SK-N-SH (cell line): Measurements from ENCODE around the gene MCCC2. TPM values are rescaled to one million over a fixed set of nuclear protein-coding genes. Genes with fewer than 3 reads are reported as not detected.

ENCODE experiments used
- CTCF ChIA-PET: fragments of 300-600, 350-600 bp; formaldehyde crosslinking; extraction: SDS; loops from one replicate; lab custom pipeline; 2021; lab: Yijun Ruan, JAX
- POLR2A ChIA-PET: fragments of 350-600 bp; sonication (Branson Sonifier 250); formaldehyde crosslinking; extraction: SDS; loops from one replicate; lab custom pipeline; 2020; ENCODE audit warnings: antibody characterized with exemption, inconsistent platforms; lab: Yijun Ruan, JAX
- DNase-seq: peaks from one replicate; pipeline ENCODE4 v3.0.0; 2012
- H2AFZ ChIP-seq: fragments of 200-600 bp; sonication (generic); 2 replicates; pipeline ENCODE4 v1.8.1; 2016; ENCODE audit warnings: antibody characterized with exemption, mild to moderate bottlenecking, low read depth
- H3F3A ChIP-seq: fragments of 200-600 bp; sonication (generic); replicated peaks from 2 replicates; pipeline ENCODE3; 2016; ENCODE audit warnings: antibody characterized with exemption, mild to moderate bottlenecking; ENCODE audit not compliant: insufficient read depth
- H3K27ac ChIP-seq, 2 experiments: fragments of 200-500 bp in 1 of 2; fragments of 200-600 bp in 1 of 2; sonication (Bioruptor generic) in 1 of 2; sonication (generic), shearing (Covaris generic) in 1 of 2; 2 replicates each; pipeline versions ENCODE4 v1.5.1 to v1.6.1; 2014 to 2016; ENCODE audit warnings: low read depth in 2 of 2, inconsistent platforms in 1 of 2, low read length in 1 of 2, mild to moderate bottlenecking in 1 of 2, mixed read lengths in 1 of 2
- H3K27me3 ChIP-seq: fragments of 200-600 bp; sonication (generic), shearing (Covaris generic); 2 replicates; pipeline ENCODE4 v1.6.1; 2016; ENCODE audit warnings: mixed run types; ENCODE audit not compliant: insufficient read depth
- H3K36me3 ChIP-seq, 2 experiments: fragments of 200-500 bp in 1 of 2; fragments of 200-600 bp in 1 of 2; sonication (Bioruptor generic) in 1 of 2; sonication (generic) in 1 of 2; replicated peaks in 1 of 2; 2 replicates each; pipeline versions ENCODE3 to v1.5.1; 2014 to 2016; ENCODE audit warnings: low read length in 1 of 2, mild to moderate bottlenecking in 1 of 2; ENCODE audit not compliant: insufficient read depth in 2 of 2, control insufficient read depth in 1 of 2
- H3K4me1 ChIP-seq, 2 experiments: fragments of 200-500 bp in 1 of 2; fragments of 200-600 bp in 1 of 2; sonication (Bioruptor generic) in 1 of 2; sonication (generic), shearing (Covaris generic) in 1 of 2; 2 replicates each; pipeline versions ENCODE4 v1.5.1 to v1.6.1; 2014 to 2016; ENCODE audit warnings: low read depth in 1 of 2, low read length in 1 of 2, mixed run types in 1 of 2; ENCODE audit not compliant: insufficient read depth in 2 of 2, control insufficient read depth in 1 of 2
- H3K4me2 ChIP-seq: fragments of 200-600 bp; sonication (generic), shearing (Covaris generic); 2 replicates; pipeline ENCODE4 v1.6.1; 2017; ENCODE audit warnings: mixed run types
- H3K4me3 ChIP-seq, 2 experiments: fragments of 200-500 bp in 1 of 2; fragments of 200-600 bp in 1 of 2; sonication (Bioruptor generic) in 1 of 2; sonication (generic), shearing (Covaris generic) in 1 of 2; 2 replicates each; pipeline versions ENCODE4 v1.5.1 to v1.8.1; 2014 to 2016; ENCODE audit warnings: low read depth in 2 of 2, inconsistent platforms in 1 of 2, low read length in 1 of 2, mild to moderate bottlenecking in 1 of 2, mixed read lengths in 1 of 2, moderate library complexity in 1 of 2
- H3K79me2 ChIP-seq: fragments of 200-600 bp; sonication (generic); 2 replicates; pipeline ENCODE4 v1.8.1; 2017; ENCODE audit warnings: mild to moderate bottlenecking; ENCODE audit not compliant: insufficient read depth
- H3K9ac ChIP-seq: fragments of 200-600 bp; sonication (generic); 2 replicates; pipeline ENCODE4 v1.6.1; 2017; ENCODE audit warnings: mixed run types
- H3K9me2 ChIP-seq: fragments of 200-600 bp; sonication (generic); 2 replicates; pipeline ENCODE4 v1.6.1; 2017; ENCODE audit warnings: mixed run types
- H3K9me3 ChIP-seq: fragments of 200-600 bp; sonication (generic); 2 replicates; pipeline ENCODE4 v1.6.1; 2017; ENCODE audit warnings: mixed run types, mild to moderate bottlenecking, moderate library complexity
- H4K20me1 ChIP-seq: fragments of 200-600 bp; sonication (generic); 2 replicates; pipeline ENCODE4 v1.6.1; 2017; ENCODE audit warnings: mild to moderate bottlenecking, mixed run types; ENCODE audit not compliant: insufficient read depth
- CHD2 ChIP-seq: fragments of 150-350 bp; IDR thresholded peaks from 2 replicates; pipeline ENCODE4 v1.6.1; 2018; ENCODE audit warnings: low read length; ENCODE audit not compliant: partially characterized antibody
- ELF1 ChIP-seq: IDR thresholded peaks from 2 replicates; pipeline ENCODE4 v1.4.0; 2012
- EP300 ChIP-seq, 2 experiments: IDR thresholded peaks; 2 replicates each; pipeline versions ENCODE4 v1.4.0 to v1.6.1; 2012; ENCODE audit warnings: borderline replicate concordance in 1 of 2, low read depth in 1 of 2, low read length in 1 of 2
- EZH2phosphoT487 ChIP-seq: fragments of 200-600 bp; sonication (generic); IDR thresholded peaks from 2 replicates; pipeline ENCODE4 v1.6.1; 2017; ENCODE audit warnings: low read depth, mixed run types, mild to moderate bottlenecking, antibody characterized with exemption, moderate library complexity, borderline replicate concordance
- FOSL2 ChIP-seq: IDR thresholded peaks from 2 replicates; pipeline ENCODE4 v1.4.0; 2012; ENCODE audit warnings: low read depth, mild to moderate bottlenecking, moderate library complexity, borderline replicate concordance
- FOXM1 ChIP-seq: IDR thresholded peaks from 2 replicates; pipeline ENCODE4 v1.4.0; 2012; ENCODE audit warnings: low read depth, mild to moderate bottlenecking
- GABPA ChIP-seq: IDR thresholded peaks from 2 replicates; pipeline ENCODE4 v1.4.0; 2012; ENCODE audit warnings: low read depth, mild to moderate bottlenecking
- MEF2A ChIP-seq: IDR thresholded peaks from 2 replicates; pipeline ENCODE4 v1.4.0; 2012; ENCODE audit warnings: low read depth, borderline replicate concordance
- NFIC ChIP-seq: IDR thresholded peaks from 2 replicates; pipeline ENCODE4 v1.4.0; 2012; ENCODE audit warnings: borderline replicate concordance
- POLR2AphosphoS5 ChIP-seq: IDR thresholded peaks from 2 replicates; pipeline ENCODE4 v1.6.1; 2012; ENCODE audit warnings: low read depth, low read length
- RXRA ChIP-seq: IDR thresholded peaks from 2 replicates; pipeline ENCODE4 v1.4.0; 2012; ENCODE audit warnings: low read depth, mild to moderate bottlenecking, borderline replicate concordance
- SIN3A ChIP-seq: IDR thresholded peaks from 2 replicates; pipeline ENCODE4 v1.6.1; 2012; ENCODE audit warnings: low read depth, mild to moderate bottlenecking, low read length, moderate library complexity, borderline replicate concordance
- SMC3 ChIP-seq: IDR thresholded peaks from 2 replicates; pipeline ENCODE4 v1.6.1; 2012; ENCODE audit warnings: low read depth, low read length, improper control_type of control experiment
- USF1 ChIP-seq: IDR thresholded peaks from 2 replicates; pipeline ENCODE4 v1.4.0; 2012; ENCODE audit warnings: low read depth, borderline replicate concordance
- USF2 ChIP-seq: fragments of 150-350 bp; IDR thresholded peaks from 2 replicates; pipeline ENCODE4 v1.6.1; 2017; ENCODE audit warnings: antibody characterized with exemption, low read length, low read depth, borderline replicate concordance
- YY1 ChIP-seq: IDR thresholded peaks from 2 replicates; pipeline ENCODE4 v1.4.0; 2012; ENCODE audit warnings: low read depth, mild to moderate bottlenecking
- WGBS: methylation state at CpG from one replicate; pipeline ENCODE4 v1.1.6; 2017; ENCODE audit warnings: low lambda C conversion rate; 5-methylcytosine and 5-hydroxymethylcytosine counted together
- polyA plus RNA-seq, 3 experiments: library from polyadenylated mRNA; depleted of rRNA; stranded (reverse); fragments of >200 nt; gene quantifications; 2 replicates each; pipeline ENCODE4 v1.2.3, GENCODE V29; 2012
- TF ChIP-seq, protein P1 (sequence below): IDR thresholded peaks from 2 replicates; pipeline ENCODE4 v1.4.0; 2012; ENCODE audit warnings: low read depth, borderline replicate concordance

MCCC2 gene
- polyA plus RNA-seq, 1 of the 3 experiments (the other 2 are of a cell fraction) = 33.6 TPM

- TF ChIP-seq CHD2 = no peak
- TF ChIP-seq, protein P1, sequence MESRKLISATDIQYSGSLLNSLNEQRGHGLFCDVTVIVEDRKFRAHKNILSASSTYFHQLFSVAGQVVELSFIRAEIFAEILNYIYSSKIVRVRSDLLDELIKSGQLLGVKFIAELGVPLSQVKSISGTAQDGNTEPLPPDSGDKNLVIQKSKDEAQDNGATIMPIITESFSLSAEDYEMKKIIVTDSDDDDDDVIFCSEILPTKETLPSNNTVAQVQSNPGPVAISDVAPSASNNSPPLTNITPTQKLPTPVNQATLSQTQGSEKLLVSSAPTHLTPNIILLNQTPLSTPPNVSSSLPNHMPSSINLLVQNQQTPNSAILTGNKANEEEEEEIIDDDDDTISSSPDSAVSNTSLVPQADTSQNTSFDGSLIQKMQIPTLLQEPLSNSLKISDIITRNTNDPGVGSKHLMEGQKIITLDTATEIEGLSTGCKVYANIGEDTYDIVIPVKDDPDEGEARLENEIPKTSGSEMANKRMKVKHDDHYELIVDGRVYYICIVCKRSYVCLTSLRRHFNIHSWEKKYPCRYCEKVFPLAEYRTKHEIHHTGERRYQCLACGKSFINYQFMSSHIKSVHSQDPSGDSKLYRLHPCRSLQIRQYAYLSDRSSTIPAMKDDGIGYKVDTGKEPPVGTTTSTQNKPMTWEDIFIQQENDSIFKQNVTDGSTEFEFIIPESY = no peak
- no peak for TF ChIP-seq GABPA
Observed at GRCh38 chr5:71651579-71651978, 64.4 kb downstream of the MCCC2 start (continued).

DNA sequence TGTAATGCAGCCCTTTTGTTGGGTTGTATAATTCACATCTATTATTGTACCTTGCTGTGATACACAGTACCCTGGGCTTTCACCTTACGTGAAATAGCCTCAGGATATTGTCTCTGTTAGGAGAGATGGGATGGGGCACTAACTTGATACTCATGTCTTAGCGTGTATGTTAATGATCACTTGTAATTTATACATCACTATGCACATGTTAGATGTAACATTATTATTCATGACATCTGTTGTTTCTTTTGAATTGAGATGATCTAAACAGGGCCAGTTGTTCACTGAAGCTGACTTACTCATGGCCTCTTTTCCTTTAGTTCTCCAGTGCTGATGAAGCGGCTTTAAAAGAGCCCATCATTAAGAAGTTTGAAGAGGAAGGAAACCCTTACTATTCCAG lies 65.2 kb downstream of the MCCC2 start:
- H3K27me3 ChIP-seq = no peaks in the 10 kb centered on the region
- no peaks in the 10 kb centered on the region for H3K9me2 ChIP-seq
- no peak overlapping the region for H3K27ac ChIP-seq
- no peaks in the 10 kb centered on the region for H4K20me1 ChIP-seq
- H3K4me2 ChIP-seq = no peak overlapping the region
- H3K9me3 ChIP-seq = no peaks in the 10 kb centered on the region
- no peaks in the 10 kb centered on the region for H3F3A ChIP-seq
- WGBS = 72% methylated on average over 3 of the region's 3 CpGs
- no peaks in the 10 kb centered on the region for H3K79me2 ChIP-seq
- H3K4me1 ChIP-seq = no peaks in the 10 kb centered on the region
- H3K9ac ChIP-seq = no peak overlapping the region
- H2AFZ ChIP-seq = no peak overlapping the region
- CTCF ChIA-PET = interaction anchor here (2.3 kb wide), 1 partner anchor 105 kb away, joined by 13 read pairs; no protein-coding TSS in a partner anchor
- POLR2A ChIA-PET = no interaction called here
- DNase-seq = no peak
- peaks cover 21 to 53% of the 10 kb centered on the region in 2 experiments for H3K36me3 ChIP-seq
- TF ChIP-seq FOXM1 = no peak
- no peak for TF ChIP-seq GABPA
- no peak for TF ChIP-seq SMC3
- no peak for TF ChIP-seq FOSL2
- TF ChIP-seq POLR2AphosphoS5 = no peak
- no peak for TF ChIP-seq ELF1
- no peak for TF ChIP-seq RXRA
- TF ChIP-seq USF2 = no peak
- TF ChIP-seq EZH2phosphoT487 = no peak
- no peak for TF ChIP-seq EP300 (IDR thresholded peaks at IDR 0.05; ENCODE audit: borderline replicate concordance in 1 of 2, low read depth in 1 of 2, low read length in 1 of 2)
- no peak overlapping the region for H3K4me3 ChIP-seq

GRCh38 chr5:71652803-71653543 lies 65.8 kb downstream of the MCCC2 start:
- H3K27me3 ChIP-seq = no peaks in the 10 kb centered on the region
- H3K4me1 ChIP-seq = no peaks in the 10 kb centered on the region
- H3K9me2 ChIP-seq = no peaks in the 10 kb centered on the region
- ChIA-PET CTCF (interaction anchor here (2.3 kb wide), 1 partner anchor 104 kb away, joined by 13 read pairs; no protein-coding TSS in a partner anchor), POLR2A (no interaction called here)
- H3K4me2 ChIP-seq = no peak overlapping the region
- no peak overlapping the region for H3K4me3 ChIP-seq
- 85% methylated on average over 9 of the region's 9 CpGs for WGBS
- no peak overlapping the region for H3K27ac ChIP-seq
- H3K9ac ChIP-seq = no peak overlapping the region
- H3F3A ChIP-seq = no peaks in the 10 kb centered on the region
- TF ChIP-seq SIN3A = no peak
- no peak for TF ChIP-seq FOSL2
- no peak for TF ChIP-seq EZH2phosphoT487
- TF ChIP-seq NFIC = no peak
- no peak for TF ChIP-seq YY1
- no peak for TF ChIP-seq USF1
- TF ChIP-seq EP300 (IDR thresholded peaks at IDR 0.05; ENCODE audit: borderline replicate concordance in 1 of 2, low read depth in 1 of 2, low read length in 1 of 2) = no peak
- no peak for TF ChIP-seq SMC3
- no peak for TF ChIP-seq MEF2A
- no peak overlapping the region for H2AFZ ChIP-seq
- no peaks in the 10 kb centered on the region for H3K79me2 ChIP-seq
- DNase-seq = no peak
- no peaks in the 10 kb centered on the region for H4K20me1 ChIP-seq
- H3K9me3 ChIP-seq = no peaks in the 10 kb centered on the region
- H3K36me3 ChIP-seq = peaks cover 21 to 55% of the 10 kb centered on the region in 2 experiments
